Left ventricle myocardium inferior (tissue), 1 donor: ENCODE data around the gene C19orf67. TPM values are rescaled to one million over a fixed set of nuclear protein-coding genes. Genes with fewer than 3 reads are reported as not detected.

Source experiments
- DNase-seq: peaks from one replicate; pipeline ENCODE4 v3.0.0-alpha.2; 2020
- H3K27ac ChIP-seq: fragments of 200-600 bp; replicated peaks from 2 replicates; pipeline ENCODE4 v1.8.0; 2021
- H3K27me3 ChIP-seq: fragments of 200-600 bp; 2 replicates; pipeline ENCODE4 v1.8.0; 2021; ENCODE audit warnings: low read depth
- H3K36me3 ChIP-seq: fragments of 200-600 bp; 2 replicates; pipeline ENCODE4 v1.8.0; 2021
- H3K4me1 ChIP-seq: fragments of 200-600 bp; 2 replicates; pipeline ENCODE4 v1.8.0; 2021
- H3K4me3 ChIP-seq: fragments of 200-600 bp; 2 replicates; pipeline ENCODE4 v1.8.0; 2021; ENCODE audit warnings: mild to moderate bottlenecking, moderate library complexity
- H3K9me3 ChIP-seq: fragments of 200-600 bp; replicated peaks from 2 replicates; pipeline ENCODE4 v1.8.0; 2021
- intact Hi-C: fragments of 100-400 bp; cut with micrococcal nuclease; formaldehyde crosslinking; loops from one replicate; pipeline ENCODE4 v1.11.0; 2022
- total RNA-seq: library from RNA; stranded (reverse); fragmentation: NEBNext Ultra II Directional; extraction: Animal tissue kit (Norgen Biotek cat#: 25700); gene quantifications from one replicate; pipeline ENCODE4 v1.2.1, GENCODE V29; 2021
- TF ChIP-seq, protein P1 (sequence below): fragments of 200-600 bp; IDR thresholded peaks from 2 replicates; pipeline ENCODE4 v1.8.0; 2021; ENCODE audit warnings: antibody characterized with exemption, mild to moderate bottlenecking, borderline replicate concordance
- donor health status: DM: no; HTN: yes; CAD: no; lungs with severe emphysema.

C19orf67 gene
- total RNA-seq, 1 donor from 2014 or later: not detected

DNA sequence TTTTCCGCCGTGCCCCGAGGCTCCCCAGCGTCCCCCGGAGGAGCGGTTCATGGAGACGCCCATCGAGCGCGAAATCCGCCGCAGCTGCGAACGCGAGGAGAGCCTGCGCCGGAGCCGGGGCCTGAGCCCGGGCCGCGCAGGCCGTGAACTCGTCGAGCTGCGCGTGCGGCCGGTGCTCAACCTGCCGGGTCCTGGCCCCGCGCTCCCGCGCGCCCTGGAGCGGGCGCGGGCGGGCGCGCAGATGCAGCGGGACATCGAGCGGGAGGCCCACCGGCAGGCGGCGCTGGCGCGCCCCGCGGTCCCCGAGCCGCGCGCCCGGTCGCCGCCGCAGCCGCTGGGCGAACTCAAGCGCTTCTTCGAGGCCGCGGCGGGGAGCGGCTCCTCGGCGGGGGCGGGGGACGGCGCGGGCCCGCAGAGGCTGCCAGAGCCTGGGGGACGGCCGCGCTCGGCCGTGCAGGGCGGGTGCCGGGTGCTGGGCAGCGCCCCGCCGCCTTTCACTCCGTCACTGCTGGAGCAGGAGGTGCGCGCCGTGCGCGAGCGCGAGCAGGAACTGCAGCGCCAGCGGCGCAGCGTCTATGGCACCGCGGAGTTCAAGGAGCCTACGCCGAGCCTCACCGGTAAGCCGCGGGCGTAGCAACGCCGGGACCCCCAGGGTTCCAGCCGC, 12.2 kb downstream of the C19orf67 start:
- peak; percentile 77 for DNase-seq
- TF ChIP-seq, protein P1, sequence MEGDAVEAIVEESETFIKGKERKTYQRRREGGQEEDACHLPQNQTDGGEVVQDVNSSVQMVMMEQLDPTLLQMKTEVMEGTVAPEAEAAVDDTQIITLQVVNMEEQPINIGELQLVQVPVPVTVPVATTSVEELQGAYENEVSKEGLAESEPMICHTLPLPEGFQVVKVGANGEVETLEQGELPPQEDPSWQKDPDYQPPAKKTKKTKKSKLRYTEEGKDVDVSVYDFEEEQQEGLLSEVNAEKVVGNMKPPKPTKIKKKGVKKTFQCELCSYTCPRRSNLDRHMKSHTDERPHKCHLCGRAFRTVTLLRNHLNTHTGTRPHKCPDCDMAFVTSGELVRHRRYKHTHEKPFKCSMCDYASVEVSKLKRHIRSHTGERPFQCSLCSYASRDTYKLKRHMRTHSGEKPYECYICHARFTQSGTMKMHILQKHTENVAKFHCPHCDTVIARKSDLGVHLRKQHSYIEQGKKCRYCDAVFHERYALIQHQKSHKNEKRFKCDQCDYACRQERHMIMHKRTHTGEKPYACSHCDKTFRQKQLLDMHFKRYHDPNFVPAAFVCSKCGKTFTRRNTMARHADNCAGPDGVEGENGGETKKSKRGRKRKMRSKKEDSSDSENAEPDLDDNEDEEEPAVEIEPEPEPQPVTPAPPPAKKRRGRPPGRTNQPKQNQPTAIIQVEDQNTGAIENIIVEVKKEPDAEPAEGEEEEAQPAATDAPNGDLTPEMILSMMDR: peak; percentile 64
- H3K36me3 ChIP-seq: no peaks in the 10 kb centered on the region
- no peaks in the 10 kb centered on the region for H3K27me3 ChIP-seq
- H3K9me3 ChIP-seq: no peaks in the 10 kb centered on the region
- H3K4me3 ChIP-seq: peak overlapping the region; percentile 92
- H3K4me1 ChIP-seq: peaks cover 46% of the 10 kb centered on the region
- H3K27ac ChIP-seq: peak overlapping the region; percentile 96
- intact Hi-C loops: no loop called here

DNA sequence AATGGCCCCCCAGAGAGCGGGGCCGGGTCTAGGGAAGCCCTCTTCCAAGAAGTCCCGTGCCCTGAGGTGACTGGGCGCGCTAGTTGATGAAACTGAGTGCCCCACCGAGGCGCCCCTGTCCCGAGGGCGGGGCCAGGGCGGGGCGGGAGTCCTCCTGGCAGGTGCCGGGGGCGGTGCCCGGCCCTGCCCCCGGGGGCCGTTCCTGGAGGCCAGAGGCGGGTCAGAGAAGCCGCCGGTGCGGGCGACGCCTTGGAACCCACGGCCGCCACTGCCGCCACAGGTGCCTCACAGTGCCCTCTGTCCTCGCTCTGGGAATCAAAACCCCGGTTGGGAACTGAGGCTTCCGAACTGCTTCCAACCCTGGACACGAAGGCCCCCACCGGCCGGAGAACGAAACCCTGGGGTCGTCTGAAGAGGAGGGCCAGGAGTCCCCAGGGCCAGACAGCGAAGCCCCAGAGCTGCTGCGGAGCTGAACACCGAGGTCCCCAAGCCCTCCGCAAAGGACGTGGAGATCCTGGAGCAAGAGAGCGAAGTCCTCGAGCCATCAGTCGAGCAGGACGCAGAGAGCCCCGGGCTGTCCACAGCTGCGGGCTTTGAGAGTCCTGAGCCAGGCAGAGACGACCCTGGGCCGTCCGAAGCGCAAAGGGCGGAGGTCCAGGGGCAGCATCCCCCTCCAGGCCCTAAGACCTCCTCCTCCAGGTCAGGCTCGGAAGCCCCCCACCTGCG, 12.9 kb downstream of the C19orf67 start, which contains the start of gene MISP3:
MISP3 (plus strand) TSS at position 252 of the 726 bp plus-strand sequence. CDS start 524 bp downstream, outside the sequence.
- H3K27me3 ChIP-seq: no peaks in the 10 kb centered on the region
- intact Hi-C loops: no loop called here
- TF ChIP-seq, protein P1: no peak
- no peaks in the 10 kb centered on the region for H3K9me3 ChIP-seq
- H3K4me3 ChIP-seq: peak within 1 kb of the TSS; percentile 92
- peaks cover 46% of the 10 kb centered on the region for H3K4me1 ChIP-seq
- H3K27ac ChIP-seq: peak within 1 kb of the TSS; percentile 96
- no peaks in the 10 kb centered on the region for H3K36me3 ChIP-seq
- peak; percentile 49 for DNase-seq

DNA sequence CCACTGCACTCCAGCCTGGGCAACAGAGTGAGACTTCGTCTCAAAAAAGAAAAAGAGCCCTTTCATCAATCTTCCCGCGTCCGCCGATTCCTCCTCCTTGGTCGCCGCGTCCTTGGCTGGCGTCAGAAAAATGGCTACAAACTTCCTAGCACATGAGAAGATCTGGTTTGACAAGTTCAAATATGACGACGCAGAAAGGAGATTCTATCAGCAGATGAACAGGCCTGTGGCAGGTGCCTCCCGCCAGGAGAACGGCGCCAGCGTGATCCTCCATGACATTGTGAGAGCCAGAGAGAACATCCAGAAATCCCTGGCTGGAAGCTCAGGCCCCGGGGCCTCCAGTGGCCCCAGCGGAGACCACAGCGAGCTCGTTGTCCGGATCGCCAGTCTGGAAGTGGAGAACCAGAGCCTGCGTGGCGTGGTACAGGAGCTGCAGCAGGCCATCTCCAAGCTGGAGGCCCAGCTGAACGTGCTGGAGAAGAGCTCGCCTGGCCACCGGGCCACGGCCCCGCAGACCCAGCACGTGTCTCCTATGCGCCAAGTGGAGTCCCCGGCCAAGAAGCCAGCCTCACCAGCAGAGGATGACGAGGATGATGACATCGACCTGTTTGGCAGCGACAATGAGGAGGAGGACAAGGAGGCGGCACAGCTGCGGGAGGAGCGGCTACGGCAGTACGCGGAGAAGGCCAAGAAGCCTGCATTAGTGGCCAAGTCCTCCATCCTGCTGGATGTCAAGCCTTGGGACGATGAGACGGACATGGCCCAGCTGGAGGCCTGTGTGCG, 15.1 kb downstream of the C19orf67 start:
- TF ChIP-seq, protein P1: no peak
- peaks cover 39% of the 10 kb centered on the region for H3K4me1 ChIP-seq

DNA sequence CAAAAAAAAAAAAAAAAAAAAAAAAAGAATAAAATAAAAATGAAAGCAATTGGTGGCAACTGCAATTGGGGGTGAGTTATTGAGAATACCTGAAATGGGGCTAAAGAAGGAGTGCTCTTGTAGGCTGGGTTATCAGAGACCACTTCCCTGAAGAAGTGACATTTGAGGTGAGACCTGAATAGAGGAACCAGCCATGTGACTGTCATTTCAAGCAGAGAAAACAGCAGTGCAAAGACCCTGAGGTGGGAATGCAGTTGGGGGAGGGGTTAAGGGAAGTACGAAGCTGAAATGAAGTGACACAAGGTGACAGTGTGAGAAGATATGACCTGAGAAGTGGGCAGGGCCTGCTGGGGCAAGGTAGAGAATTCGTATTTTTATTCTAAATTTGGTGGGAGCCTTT, 19.4 kb downstream of the C19orf67 start:
- Histone ChIP-seq H3K36me3 (no peaks in the 10 kb centered on the region), H3K9me3 (no peaks in the 10 kb centered on the region), H3K4me1 (no peaks in the 10 kb centered on the region), H3K27me3 (peaks cover 22% of the 10 kb centered on the region), H3K4me3 (no peak overlapping the region), H3K27ac (no peak overlapping the region)
- intact Hi-C loops: no loop called here
- no peak for DNase-seq
- TF ChIP-seq, protein P1: no peak

More for the DNA sequence above, 15.1 kb downstream of the C19orf67 start:
- Histone ChIP-seq H3K27ac (peak overlapping the region; percentile 96), H3K4me3 (no peak overlapping the region), H3K36me3 (no peaks in the 10 kb centered on the region), H3K9me3 (no peaks in the 10 kb centered on the region), H3K27me3 (no peaks in the 10 kb centered on the region)
- peak; percentile 36 for DNase-seq
- intact Hi-C loops: no loop called here

DNA sequence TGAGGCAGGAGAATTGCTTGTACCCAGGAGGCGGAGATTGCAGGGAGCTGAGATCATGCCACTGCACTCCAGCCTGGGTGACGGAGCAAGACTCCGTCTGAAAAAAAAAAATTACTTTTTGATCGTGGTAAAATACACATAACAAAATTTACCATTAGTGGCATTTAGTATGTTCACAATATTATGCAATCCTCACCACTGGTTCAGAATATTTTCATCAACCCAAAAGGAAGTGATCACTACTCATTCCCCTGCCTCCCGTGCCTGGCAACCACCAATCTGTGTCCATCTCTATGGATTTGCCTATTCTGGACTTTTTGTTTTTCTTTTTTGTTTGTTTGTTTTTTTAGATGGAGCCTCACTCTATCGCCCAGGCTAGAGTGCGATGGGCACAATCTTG, 22.5 kb downstream of the C19orf67 start:
- DNase-seq: no peak
- TF ChIP-seq, protein P1: no peak
- Histone ChIP-seq H3K36me3 (no peaks in the 10 kb centered on the region), H3K27ac (no peak overlapping the region), H3K4me3 (no peak overlapping the region), H3K9me3 (no peaks in the 10 kb centered on the region), H3K4me1 (peaks cover 8% of the 10 kb centered on the region), H3K27me3 (peaks cover 52% of the 10 kb centered on the region)
- intact Hi-C loops: no loop called here
